ENCODE data around the gene SEPTIN1. TPM values are rescaled to one million over a fixed set of nuclear protein-coding genes. Genes with fewer than 3 reads are reported as not detected.
"Not testable (repeated sequence)": the region's sequence is repeated elsewhere in the genome, so short reads cannot be mapped to it uniquely, and the experiment has no call there.

Gene SEPTIN1
- total RNA-seq, 1 experiment from 2014 or later: 1.4 TPM

GRCh38 chr16:30340621-30341020 lies 41.7 kb downstream of the SEPTIN1 start:
- H3K4me1 ChIP-seq (ENCODE audit: insufficient read depth, low read length): no peaks in the 10 kb centered on the region; the same call in 1 of the 2 replicates

GRCh38 chr16:30338715-30339114 lies 43.6 kb downstream of the SEPTIN1 start:
- H3K14ac ChIP-seq (ENCODE audit: insufficient read depth, low read length); H3K4me2 ChIP-seq (ENCODE audit: insufficient read depth, insufficient read length, low read length); H2AFZ ChIP-seq (ENCODE audit: low read length); H2BK20ac ChIP-seq (ENCODE audit: low read depth, low read length, poor library complexity, severe bottlenecking); H3K9me3 Mint-ChIP-seq; H2BK15ac ChIP-seq (ENCODE audit: low read depth, low read length); H4K5ac ChIP-seq (ENCODE audit: insufficient read length, low read depth, low read length); H3K4me1 ChIP-seq (ENCODE audit: insufficient read depth, low read length); H3K79me2 ChIP-seq (ENCODE audit: insufficient read depth, low read length); H2AK5ac ChIP-seq (ENCODE audit: insufficient read length, low read length); H4K91ac ChIP-seq (ENCODE audit: insufficient read length, low read depth, low read length); H4K8ac ChIP-seq (replicated peaks; ENCODE audit: insufficient read length, low read depth, low read length); H2BK5ac ChIP-seq (ENCODE audit: insufficient read length, low read length); DNase-seq; H3K23ac ChIP-seq (ENCODE audit: insufficient read length, low read depth, low read length); H3K27ac ChIP-seq (ENCODE audit: insufficient read length, low read depth, low read length); H3K9ac ChIP-seq (ENCODE audit: extremely low read depth, insufficient read length, low read length); H3K79me1 ChIP-seq (ENCODE audit: insufficient read depth, low read depth, low read length, poor library complexity, severe bottlenecking); H4K20me1 ChIP-seq (ENCODE audit: control insufficient read depth, insufficient read depth, insufficient read length); H3K27ac Mint-ChIP-seq; H3K4ac ChIP-seq (ENCODE audit: low read depth, low read length); H3K27me3 ChIP-seq (ENCODE audit: insufficient read depth, low read length); H3K4me3 Mint-ChIP-seq; H3K36me3 Mint-ChIP-seq (ENCODE audit: insufficient read depth in 1 of 3, low read depth in 3 of 3); H2BK120ac ChIP-seq (ENCODE audit: low read depth, low read length, poor library complexity, severe bottlenecking); H3K56ac ChIP-seq (ENCODE audit: insufficient read length, low read depth, low read length); H3K18ac ChIP-seq (ENCODE audit: insufficient read length, low read depth, low read length); H3K9me3 ChIP-seq (ENCODE audit: control insufficient read depth, low read depth, low read length); H3K23me2 ChIP-seq (ENCODE audit: insufficient read length, low read depth, low read length, poor library complexity, severe bottlenecking); H3T11ph ChIP-seq (ENCODE audit: low read length); H2BK12ac ChIP-seq (ENCODE audit: insufficient read length, low read depth, low read length); H3K27me3 Mint-ChIP-seq (ENCODE audit: low read depth): not testable (repeated sequence)
- peaks cover 6 to 16% of the 10 kb centered on the region in 2 experiments for H3K4me1 Mint-ChIP-seq
- no CpG with 5 or more reads among the region's 5 CpGs for WGBS (ENCODE audit: extremely low coverage, insufficient read length, low lambda C conversion rate)

More at GRCh38 chr16:30340621-30341020, 41.7 kb downstream of the SEPTIN1 start:
- Histone ChIP-seq H3K27me3 (ENCODE audit: insufficient read depth, low read length) (no peaks in the 10 kb centered on the region), H3K56ac (ENCODE audit: insufficient read length, low read depth, low read length) (no peak overlapping the region), H3K14ac (ENCODE audit: insufficient read depth, low read length) (no peak overlapping the region), H3K18ac (ENCODE audit: insufficient read length, low read depth, low read length) (no peak overlapping the region), H3K9ac (ENCODE audit: extremely low read depth, insufficient read length, low read length) (no peak overlapping the region), H3K4me2 (ENCODE audit: insufficient read depth, insufficient read length, low read length) (no peak overlapping the region), H2BK12ac (ENCODE audit: insufficient read length, low read depth, low read length) (no peak overlapping the region), H3T11ph (ENCODE audit: low read length) (no peak overlapping the region), H3K79me2 (ENCODE audit: insufficient read depth, low read length) (no peaks in the 10 kb centered on the region), H3K27ac (ENCODE audit: insufficient read length, low read depth, low read length) (no peak overlapping the region), H2BK120ac (ENCODE audit: low read depth, low read length, poor library complexity, severe bottlenecking) (no peak overlapping the region), H3K23me2 (ENCODE audit: insufficient read length, low read depth, low read length, poor library complexity, severe bottlenecking) (no peaks in the 10 kb centered on the region), H2BK20ac (ENCODE audit: low read depth, low read length, poor library complexity, severe bottlenecking) (no peak overlapping the region), H4K5ac (ENCODE audit: insufficient read length, low read depth, low read length) (no peak overlapping the region), H2BK5ac (ENCODE audit: insufficient read length, low read length) (no peak overlapping the region), H3K23ac (ENCODE audit: insufficient read length, low read depth, low read length) (no peak overlapping the region), H3K9me3 (ENCODE audit: control insufficient read depth, low read depth, low read length) (no peaks in the 10 kb centered on the region), H2AK5ac (ENCODE audit: insufficient read length, low read length) (no peak overlapping the region), H4K8ac (replicated peaks; ENCODE audit: insufficient read length, low read depth, low read length) (no peak overlapping the region), H4K20me1 (ENCODE audit: control insufficient read depth, insufficient read depth, insufficient read length) (no peaks in the 10 kb centered on the region), H4K91ac (ENCODE audit: insufficient read length, low read depth, low read length) (no peak overlapping the region), H3K79me1 (ENCODE audit: insufficient read depth, low read depth, low read length, poor library complexity, severe bottlenecking) (no peaks in the 10 kb centered on the region), H2BK15ac (ENCODE audit: low read depth, low read length) (no peak overlapping the region), H2AFZ (ENCODE audit: low read length) (no peak overlapping the region), H3K4ac (ENCODE audit: low read depth, low read length) (no peak overlapping the region)
- H3K27ac Mint-ChIP-seq: no peak overlapping the region
- H3K4me1 Mint-ChIP-seq: peaks cover 4 to 14% of the 10 kb centered on the region in 2 experiments
- H3K36me3 Mint-ChIP-seq (ENCODE audit: insufficient read depth in 1 of 3, low read depth in 3 of 3): peaks cover 0 to 4% (median 0%) of the 10 kb centered on the region in 3 experiments; a peak in 1 of 7 replicates
- H3K27me3 Mint-ChIP-seq (ENCODE audit: low read depth): no peaks in the 10 kb centered on the region
- peaks cover 2 to 3% of the 10 kb centered on the region in 2 experiments; a peak in 4 of 5 replicates for H3K9me3 Mint-ChIP-seq
- TF ChIP-seq CTCF (conservative IDR thresholded peaks at IDR 0.05): no peak
- peak; percentile 27 for DNase-seq
- H3K4me3 Mint-ChIP-seq: no peak overlapping the region
- WGBS (ENCODE audit: extremely low coverage, insufficient read length, low lambda C conversion rate): no CpG with 5 or more reads among the region's 13 CpGs
